Smooth muscle cell (in vitro differentiated cells): Measurements from ENCODE around the gene SLC18A2. TPM values are rescaled to one million over a fixed set of nuclear protein-coding genes. Genes with fewer than 3 reads are reported as not detected.
"Not testable (repeated sequence)": the region's sequence is repeated elsewhere in the genome, so short reads cannot be mapped to it uniquely, and the experiment has no call there.

Experiments used
- DNase-seq: peaks from one replicate; lab custom pipeline; 2025; ENCODE audit not compliant: unreplicated experiment; lab: John Stamatoyannopoulos, UW
- H2AFZ ChIP-seq: fragments of 200-600 bp; sonication (generic); 2 replicates; pipeline ENCODE4 v1.6.0; 2016; ENCODE audit warnings: antibody characterized with exemption, low read depth, mild to moderate bottlenecking
- H3F3A ChIP-seq: fragments of 200-600 bp; sonication (generic); 2 replicates; pipeline ENCODE4 v1.6.0; 2017; ENCODE audit warnings: antibody characterized with exemption, low read depth
- H3K27ac ChIP-seq: fragments of 200-600 bp; sonication (generic); 2 replicates; pipeline ENCODE4 v1.5.1; 2016; ENCODE audit warnings: low read depth, mild to moderate bottlenecking
- H3K27me3 ChIP-seq: fragments of 200-600 bp; sonication (generic); 2 replicates; pipeline ENCODE4 v1.6.1; 2016; ENCODE audit warnings: low read depth, mild to moderate bottlenecking
- H3K36me3 ChIP-seq: fragments of 200-600 bp; sonication (generic); 2 replicates; pipeline ENCODE4 v1.5.1; 2016; ENCODE audit warnings: low read depth
- H3K4me1 ChIP-seq: fragments of 200-600 bp; sonication (generic); 2 replicates; pipeline ENCODE4 v1.5.1; 2016; ENCODE audit warnings: low read depth
- H3K4me2 ChIP-seq: fragments of 200-600 bp; sonication (generic); 2 replicates; pipeline ENCODE4 v1.6.0; 2016; ENCODE audit warnings: mild to moderate bottlenecking
- H3K4me3 ChIP-seq: fragments of 200-600 bp; sonication (generic); 2 replicates; pipeline ENCODE4 v1.5.1; 2016; ENCODE audit warnings: mild to moderate bottlenecking
- H3K79me2 ChIP-seq: fragments of 200-600 bp; sonication (generic); 2 replicates; pipeline ENCODE4 v1.6.0; 2016; ENCODE audit warnings: low read depth, mild to moderate bottlenecking
- H3K9ac ChIP-seq: fragments of 200-600 bp; sonication (generic); 2 replicates; pipeline ENCODE4 v1.6.0; 2016; ENCODE audit warnings: low read depth
- H3K9me3 ChIP-seq: fragments of 200-600 bp; sonication (generic); replicated peaks from 2 replicates; pipeline ENCODE4 v1.5.1; 2016; ENCODE audit warnings: low read depth
- H4K20me1 ChIP-seq: fragments of 200-600 bp; sonication (generic); 2 replicates; pipeline ENCODE4 v1.6.0; 2016; ENCODE audit warnings: low read depth
- WGBS: methylation state at CpG from one replicate; pipeline ENCODE4 v1.1.7; 2016; ENCODE audit warnings: low lambda C conversion rate; 5-methylcytosine and 5-hydroxymethylcytosine counted together
- polyA plus RNA-seq: library from polyadenylated mRNA; unstranded; fragments of >200 nt; fragmentation: Nextera tagmentation; extraction: Ambion mirVana; gene quantifications from 2 replicates; pipeline ENCODE4 v1.2.1, GENCODE V29; 2016
- total RNA-seq: library from RNA; depleted of rRNA; stranded (reverse); fragments of >200 nt; gene quantifications from 2 replicates; pipeline ENCODE4 v1.2.3, GENCODE V29; 2014
- TF ChIP-seq, protein P1 (sequence below): fragments of 200-600 bp; sonication (generic); IDR thresholded peaks from 2 replicates; pipeline ENCODE4 v1.5.1; 2017; ENCODE audit warnings: borderline replicate concordance, mild to moderate bottlenecking, antibody characterized with exemption; ENCODE audit not compliant: insufficient read depth, poor library complexity, severe bottlenecking

The SLC18A2 gene
- total and polyA plus RNA-seq, 2 experiments from 2014 or later = 0.09 to 0.18 TPM

DNA sequence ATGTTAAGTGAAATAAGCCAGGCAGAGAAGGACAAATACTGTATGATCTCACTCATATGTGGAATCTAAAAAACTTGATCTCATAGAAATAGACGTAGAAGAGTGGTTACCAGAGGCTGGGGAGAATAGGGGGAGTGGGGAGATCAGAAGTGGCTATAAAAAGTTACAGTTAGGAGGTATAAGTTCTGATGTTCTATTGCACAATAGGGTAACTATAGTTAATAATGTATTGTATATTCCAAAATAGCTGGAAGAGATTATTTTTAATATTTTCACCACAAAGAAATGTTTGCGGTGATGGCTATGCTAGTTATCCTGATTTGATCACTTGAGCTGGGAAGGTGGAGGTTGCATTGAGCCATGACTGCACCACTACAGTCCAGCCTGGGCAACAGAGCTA is 53.8 kb downstream of the SLC18A2 start:
- TF ChIP-seq, protein P1, sequence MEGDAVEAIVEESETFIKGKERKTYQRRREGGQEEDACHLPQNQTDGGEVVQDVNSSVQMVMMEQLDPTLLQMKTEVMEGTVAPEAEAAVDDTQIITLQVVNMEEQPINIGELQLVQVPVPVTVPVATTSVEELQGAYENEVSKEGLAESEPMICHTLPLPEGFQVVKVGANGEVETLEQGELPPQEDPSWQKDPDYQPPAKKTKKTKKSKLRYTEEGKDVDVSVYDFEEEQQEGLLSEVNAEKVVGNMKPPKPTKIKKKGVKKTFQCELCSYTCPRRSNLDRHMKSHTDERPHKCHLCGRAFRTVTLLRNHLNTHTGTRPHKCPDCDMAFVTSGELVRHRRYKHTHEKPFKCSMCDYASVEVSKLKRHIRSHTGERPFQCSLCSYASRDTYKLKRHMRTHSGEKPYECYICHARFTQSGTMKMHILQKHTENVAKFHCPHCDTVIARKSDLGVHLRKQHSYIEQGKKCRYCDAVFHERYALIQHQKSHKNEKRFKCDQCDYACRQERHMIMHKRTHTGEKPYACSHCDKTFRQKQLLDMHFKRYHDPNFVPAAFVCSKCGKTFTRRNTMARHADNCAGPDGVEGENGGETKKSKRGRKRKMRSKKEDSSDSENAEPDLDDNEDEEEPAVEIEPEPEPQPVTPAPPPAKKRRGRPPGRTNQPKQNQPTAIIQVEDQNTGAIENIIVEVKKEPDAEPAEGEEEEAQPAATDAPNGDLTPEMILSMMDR = no peak
- Histone ChIP-seq H3K79me2 (peaks cover 8% of the 10 kb centered on the region), H3K4me3 (no peak overlapping the region), H4K20me1 (peaks cover 60% of the 10 kb centered on the region), H3K9me3 (no peaks in the 10 kb centered on the region), H2AFZ (no peak overlapping the region), H3F3A (no peaks in the 10 kb centered on the region), H3K27me3 (no peaks in the 10 kb centered on the region), H3K27ac (no peak overlapping the region), H3K4me2 (no peak overlapping the region), H3K4me1 (no peaks in the 10 kb centered on the region), H3K9ac (no peak overlapping the region), H3K36me3 (no peaks in the 10 kb centered on the region)
- DNase-seq = no peak
- 100% methylated on average over 2 of the region's 2 CpGs for WGBS

DNA sequence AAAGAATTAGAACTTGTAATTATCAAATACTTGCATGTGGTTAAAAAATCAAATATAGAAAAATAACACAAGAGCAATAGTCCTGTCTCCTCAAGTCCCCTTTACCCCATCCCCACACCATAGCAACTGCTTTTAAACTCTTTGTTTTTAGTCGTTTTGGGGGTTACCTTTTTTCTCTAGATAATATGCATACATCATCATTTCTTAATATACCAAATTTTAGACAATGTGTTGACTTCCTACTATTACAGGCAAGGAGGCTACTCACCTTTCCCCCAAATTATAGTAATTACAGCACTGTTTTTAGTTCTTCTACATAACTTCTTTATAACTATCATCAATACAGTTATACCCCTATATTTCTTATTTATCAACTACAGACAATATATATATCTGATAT is 57.3 kb downstream of the SLC18A2 start:
- H3K79me2 ChIP-seq = peaks cover 14% of the 10 kb centered on the region
- H3K4me1 ChIP-seq = no peaks in the 10 kb centered on the region
- H3K27me3 ChIP-seq = no peaks in the 10 kb centered on the region
- peaks cover 58% of the 10 kb centered on the region for H4K20me1 ChIP-seq
- no peaks in the 10 kb centered on the region for H3F3A ChIP-seq
- H3K9ac ChIP-seq = no peak overlapping the region
- H2AFZ ChIP-seq = no peak overlapping the region
- H3K27ac ChIP-seq = no peak overlapping the region
- H3K36me3 ChIP-seq = no peaks in the 10 kb centered on the region
- H3K4me2 ChIP-seq = no peak overlapping the region
- no peak overlapping the region for H3K4me3 ChIP-seq
- H3K9me3 ChIP-seq = no peaks in the 10 kb centered on the region
- WGBS = 83% methylated on average over 1 of the region's 1 CpG
- DNase-seq = no peak
- TF ChIP-seq, protein P1 = no peak

DNA sequence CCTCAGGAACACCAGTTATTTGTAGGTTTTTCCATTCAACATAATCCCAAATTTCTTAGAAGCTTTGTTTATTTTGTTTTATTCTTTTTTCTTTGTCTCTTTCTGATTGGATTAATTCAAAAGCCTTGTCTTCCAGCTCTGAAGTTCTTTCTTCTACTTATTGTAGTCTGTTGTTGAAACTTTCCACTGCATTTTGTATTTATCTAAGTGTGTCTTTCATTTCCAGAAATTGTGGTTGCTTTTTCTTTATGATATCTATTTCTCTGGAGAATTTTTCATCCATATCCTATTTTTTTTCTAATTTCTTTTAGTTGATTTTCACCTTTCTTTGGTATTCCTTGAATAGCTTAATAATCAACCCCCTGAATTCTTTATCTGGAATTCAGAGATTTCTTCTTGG is 58.5 kb downstream of the SLC18A2 start:
- Histone ChIP-seq H3K27me3 (no peaks in the 10 kb centered on the region), H4K20me1 (peaks cover 46% of the 10 kb centered on the region), H3K36me3 (no peaks in the 10 kb centered on the region), H3F3A (no peaks in the 10 kb centered on the region), H3K4me2 (no peak overlapping the region), H2AFZ (no peak overlapping the region), H3K9me3 (no peaks in the 10 kb centered on the region), H3K9ac (no peak overlapping the region), H3K4me1 (no peaks in the 10 kb centered on the region), H3K4me3 (no peak overlapping the region), H3K79me2 (peaks cover 7% of the 10 kb centered on the region), H3K27ac (no peak overlapping the region)
- TF ChIP-seq, protein P1 = no peak
- no peak for DNase-seq

DNA sequence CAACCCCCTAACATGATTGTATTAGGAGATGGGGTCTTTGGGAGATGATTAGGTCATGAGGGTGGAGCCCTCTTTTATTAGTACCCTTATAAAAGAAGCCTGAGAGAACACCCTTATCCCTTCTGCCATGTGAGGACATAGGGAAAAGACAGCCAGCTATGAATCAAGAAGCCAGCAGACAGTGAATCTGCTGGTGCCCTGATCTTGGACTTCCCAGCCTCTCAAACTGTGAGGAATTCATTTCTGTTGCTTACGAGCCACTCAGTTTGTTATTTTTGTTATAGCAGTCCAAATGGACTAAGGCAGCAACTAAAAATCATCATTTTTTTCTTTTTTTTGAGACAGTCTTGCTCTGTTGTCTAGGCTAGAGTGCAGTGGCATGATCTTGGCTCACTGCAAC is 59.8 kb downstream of the SLC18A2 start:
- TF ChIP-seq, protein P1 = no peak
- Histone ChIP-seq H3K79me2 (peaks cover 6% of the 10 kb centered on the region), H2AFZ (no peak overlapping the region)

DNA sequence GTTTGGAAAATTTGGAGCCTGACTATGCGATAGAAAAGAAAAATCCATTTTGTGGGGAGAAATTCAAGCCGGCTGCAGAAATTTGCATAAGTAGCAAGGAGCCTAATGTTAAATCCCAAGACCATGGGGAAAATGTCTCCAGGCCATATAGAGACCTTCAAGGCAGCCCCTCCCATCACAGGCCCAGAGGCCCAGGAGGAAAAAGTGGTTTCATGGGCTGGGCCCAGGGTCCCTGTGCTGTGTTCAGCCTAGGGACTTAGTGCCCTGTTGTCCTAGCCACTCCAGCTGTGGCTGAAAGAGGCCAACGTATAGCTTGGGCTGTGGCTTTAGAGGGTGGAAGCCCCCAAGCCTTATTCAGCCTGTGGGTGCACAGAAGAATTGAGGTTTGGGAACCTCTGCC is 62.5 kb downstream of the SLC18A2 start:
- not testable (repeated sequence) for H2AFZ ChIP-seq, H3K36me3 ChIP-seq, H3K27ac ChIP-seq, DNase-seq, H3F3A ChIP-seq, H3K9ac ChIP-seq, H3K9me3 ChIP-seq, H3K4me1 ChIP-seq, H3K4me2 ChIP-seq, H3K27me3 ChIP-seq, H3K4me3 ChIP-seq
- WGBS = 98% methylated on average over 3 of the region's 3 CpGs
- Histone ChIP-seq H3K79me2 (peaks cover 12% of the 10 kb centered on the region), H4K20me1 (peaks cover 30% of the 10 kb centered on the region)

More for the DNA sequence above, 59.8 kb downstream of the SLC18A2 start:
- Histone ChIP-seq H3K4me1 (no peaks in the 10 kb centered on the region), H3K27me3 (no peaks in the 10 kb centered on the region), H3K4me2 (no peak overlapping the region), H3K36me3 (no peaks in the 10 kb centered on the region), H4K20me1 (peaks cover 39% of the 10 kb centered on the region), H3K9ac (no peak overlapping the region), H3F3A (no peaks in the 10 kb centered on the region), H3K27ac (no peak overlapping the region), H3K4me3 (no peak overlapping the region), H3K9me3 (no peaks in the 10 kb centered on the region)
- DNase-seq = no peak
- WGBS = 86% methylated on average over 1 of the region's 1 CpG
